Posterior cingulate gyrus (tissue), 11 donors: ENCODE measurements around the gene FAIM2.

Experiments used
- DNase-seq, 10 donors: peaks; one replicate each; pipeline versions ENCODE4 v3.0.0 to v3.0.0-alpha.2; 2020 to 2021; ENCODE audit warnings: mixed read lengths in 3 of 10
- intact Hi-C: fragments of 100-400 bp; cut with DNase I; formaldehyde crosslinking; loops from one replicate; pipeline ENCODE4 v1.15.1; 2023

The FAIM2 gene

GRCh38 chr12:49901026-49901425 is 2.7 kb downstream of the FAIM2 start:
- peak in 3 of 10 donors; percentile 46 to 50 (median 46) for DNase-seq
- intact Hi-C loops, result loop anchor here (5.0 kb wide), 1 partner anchor 46 kb away; no protein-coding TSS in a partner anchor

- intact Hi-C loops, result loop anchor here (5.0 kb wide), 1 partner anchor 47 kb away; no protein-coding TSS in a partner anchor
Measured at GRCh38 chr12:49900371-49900770, 3.3 kb downstream of the FAIM2 start.

GRCh38 chr12:49899921-49900320 is 3.8 kb downstream of the FAIM2 start:
- intact Hi-C loops, result loop anchor here (5.0 kb wide), 1 partner anchor 47 kb away; no protein-coding TSS in a partner anchor
- peak in 3 of 10 donors; percentile 22 to 51 (median 26) for DNase-seq

More at GRCh38 chr12:49900371-49900770, 3.3 kb downstream of the FAIM2 start:
- DNase-seq, result peak in 3 of 10 donors; percentile 33 to 79 (median 49)

GRCh38 chr12:49899286-49899843 is 4.3 kb downstream of the FAIM2 start:
- DNase-seq, result peak in 2 of 10 donors; percentile 32 to 38
- intact Hi-C loops, result no loop called here

GRCh38 chr12:49897276-49897675 is 6.4 kb downstream of the FAIM2 start:
- intact Hi-C loops, result no loop called here

GRCh38 chr12:49895773-49896172 is 7.9 kb downstream of the FAIM2 start:
- intact Hi-C loops, result no loop called here
- peak in 3 of 10 donors; percentile 63 to 75 (median 74) for DNase-seq

More at GRCh38 chr12:49897276-49897675, 6.4 kb downstream of the FAIM2 start:
- peak in 3 of 10 donors; percentile 41 to 51 (median 49) for DNase-seq

GRCh38 chr12:49894751-49895148 is 8.9 kb downstream of the FAIM2 start:
- intact Hi-C loops, result no loop called here
- peak in 2 of 10 donors; percentile 19 to 40 for DNase-seq

- intact Hi-C loops, result no loop called here
- DNase-seq, result peak in 3 of 10 donors; percentile 13 to 60 (median 48)
Measured at GRCh38 chr12:49893753-49894750, 9.6 kb downstream of the FAIM2 start.

- intact Hi-C loops, result no loop called here
- DNase-seq, result peak in 3 of 10 donors; percentile 5 to 38 (median 37)
Measured at GRCh38 chr12:49892732-49893317, 10.9 kb downstream of the FAIM2 start.

GRCh38 chr12:49892084-49892731 is 11.5 kb downstream of the FAIM2 start:
- DNase-seq, result peak in 4 of 10 donors; percentile 9 to 51 (median 32)
- intact Hi-C loops, result no loop called here

- DNase-seq, result peak in 2 of 10 donors; percentile 27 to 40
- intact Hi-C loops, result no loop called here
Measured at GRCh38 chr12:49891476-49891875, 12.2 kb downstream of the FAIM2 start.

GRCh38 chr12:49891012-49891411 is 12.7 kb downstream of the FAIM2 start:
- intact Hi-C loops, result no loop called here
- peak in 2 of 10 donors; percentile 44 to 59 for DNase-seq

- peak in 2 of 10 donors; percentile 48 to 63 for DNase-seq
- intact Hi-C loops, result no loop called here
Measured at GRCh38 chr12:49890096-49890461, 13.6 kb downstream of the FAIM2 start.

- peak in 3 of 10 donors; percentile 51 to 60 (median 56) for DNase-seq
- intact Hi-C loops, result no loop called here
Measured at GRCh38 chr12:49889361-49890095, 14.2 kb downstream of the FAIM2 start.

GRCh38 chr12:49888461-49889151 is 15.1 kb downstream of the FAIM2 start:
- DNase-seq, result peak in 4 of 10 donors; percentile 23 to 73 (median 60)
- intact Hi-C loops, result no loop called here

GRCh38 chr12:49887536-49888401 is 15.9 kb downstream of the FAIM2 start:
- intact Hi-C loops, result no loop called here
- DNase-seq, result peak in 4 of 10 donors; percentile 10 to 66 (median 55)

GRCh38 chr12:49887091-49887490 is 16.6 kb downstream of the FAIM2 start:
- peak in 3 of 10 donors; percentile 12 to 59 (median 38) for DNase-seq
- intact Hi-C loops, result no loop called here
